ENCODE measurements around the gene LAMA3.

Gene LAMA3

DNA sequence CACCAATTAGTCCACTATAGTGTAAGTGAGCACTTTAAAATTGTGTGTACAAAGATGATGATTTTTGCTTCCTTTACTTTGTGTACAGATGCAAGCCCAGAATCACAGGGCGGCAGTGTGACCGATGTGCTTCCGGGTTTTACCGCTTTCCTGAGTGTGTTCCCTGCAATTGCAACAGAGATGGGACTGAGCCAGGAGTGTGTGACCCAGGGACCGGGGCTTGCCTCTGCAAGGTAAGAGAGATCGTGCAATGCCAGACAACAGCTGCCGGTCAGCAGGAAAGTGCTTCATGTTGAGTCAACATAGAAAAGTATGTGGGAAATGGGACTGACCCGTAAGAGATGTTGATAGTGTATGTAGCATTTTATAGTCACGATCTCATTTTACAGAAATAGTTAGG lies 168.5 kb downstream of the LAMA3 start:
- H3K9me3 Mint-ChIP-seq (ENCODE audit: low read depth), result no peaks in the 10 kb centered on the region
- no peak overlapping the region for H3K27ac Mint-ChIP-seq

DNA sequence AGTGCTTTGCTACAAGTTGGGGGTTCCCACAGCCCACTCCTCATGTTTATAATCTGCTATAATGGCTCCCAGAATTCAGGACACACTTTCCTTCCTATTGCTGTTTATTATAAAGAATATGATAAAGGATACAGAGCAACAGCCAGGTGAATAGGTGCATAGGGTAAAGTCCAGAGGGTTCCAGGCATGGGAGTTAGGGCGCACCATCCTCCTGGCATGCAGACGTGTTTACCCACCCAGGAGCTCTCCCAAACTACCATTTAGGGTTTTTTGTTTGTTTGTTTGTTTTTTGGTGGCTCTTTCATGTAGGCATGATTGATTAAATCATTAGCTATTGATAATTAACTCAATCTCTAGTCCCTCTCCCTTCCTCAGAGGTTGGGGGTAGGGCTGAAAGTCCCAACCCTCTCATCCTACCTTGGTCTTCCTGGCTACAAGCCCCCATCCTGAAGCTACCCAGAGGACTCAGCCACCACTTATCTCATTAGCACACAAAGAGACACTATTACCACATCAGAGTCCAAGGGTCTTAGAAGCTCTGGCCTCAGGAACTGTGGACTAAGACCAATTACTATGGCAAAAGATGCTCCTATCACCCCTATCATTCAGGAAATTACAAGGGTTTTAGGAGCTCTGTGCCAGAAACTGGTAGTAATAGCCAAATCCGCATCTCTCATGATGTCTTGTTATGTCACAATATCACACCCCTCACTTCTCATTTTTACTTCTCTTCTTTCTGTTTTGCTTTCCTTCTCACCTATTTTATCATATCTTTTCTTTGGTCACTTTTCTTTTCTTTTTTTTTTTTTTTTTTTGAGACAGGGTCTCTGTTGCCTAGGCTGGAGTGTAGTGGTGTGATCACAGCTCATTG lies 170.4 kb downstream of the LAMA3 start:
- Mint-ChIP-seq H3K36me3 (no peaks in the 10 kb centered on the region), H3K4me1 (ENCODE audit: low read depth) (peaks cover 25% of the 10 kb centered on the region), H3K27ac (no peak overlapping the region), H3K4me3 (no peak overlapping the region), H3K9me3 (ENCODE audit: low read depth) (peaks cover 3% of the 10 kb centered on the region), H3K27me3 (no peaks in the 10 kb centered on the region)

More for the DNA sequence above, 168.5 kb downstream of the LAMA3 start:
- Mint-ChIP-seq H3K36me3 (no peaks in the 10 kb centered on the region), H3K4me3 (no peak overlapping the region), H3K4me1 (ENCODE audit: low read depth) (peaks cover 14% of the 10 kb centered on the region), H3K27me3 (no peaks in the 10 kb centered on the region)

DNA sequence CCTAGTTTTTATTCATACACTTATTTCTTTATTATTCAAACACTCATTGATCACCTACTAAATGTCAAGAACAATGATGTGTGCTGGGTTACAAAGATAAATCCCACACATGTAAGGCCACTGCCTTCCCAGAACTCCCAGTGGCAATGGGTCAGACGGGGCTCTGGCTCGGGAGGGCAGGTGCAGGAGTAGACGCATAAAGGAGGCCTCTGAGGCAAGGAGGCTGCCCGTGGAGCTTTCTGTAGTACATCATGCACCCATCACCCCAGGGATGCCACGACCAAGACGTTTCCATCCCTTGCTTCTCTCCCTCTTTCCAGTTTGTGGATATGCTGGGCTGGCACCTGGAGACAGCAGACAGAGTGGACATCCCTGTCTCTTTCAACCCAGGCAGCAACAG lies 172.1 kb downstream of the LAMA3 start:
- no peaks in the 10 kb centered on the region for H3K27me3 Mint-ChIP-seq
- H3K9me3 Mint-ChIP-seq (ENCODE audit: low read depth), result peaks cover 3% of the 10 kb centered on the region
- no peaks in the 10 kb centered on the region for H3K36me3 Mint-ChIP-seq
- H3K27ac Mint-ChIP-seq, result no peak overlapping the region
- H3K4me1 Mint-ChIP-seq (ENCODE audit: low read depth), result peaks cover 41% of the 10 kb centered on the region
- no peak overlapping the region for H3K4me3 Mint-ChIP-seq

DNA sequence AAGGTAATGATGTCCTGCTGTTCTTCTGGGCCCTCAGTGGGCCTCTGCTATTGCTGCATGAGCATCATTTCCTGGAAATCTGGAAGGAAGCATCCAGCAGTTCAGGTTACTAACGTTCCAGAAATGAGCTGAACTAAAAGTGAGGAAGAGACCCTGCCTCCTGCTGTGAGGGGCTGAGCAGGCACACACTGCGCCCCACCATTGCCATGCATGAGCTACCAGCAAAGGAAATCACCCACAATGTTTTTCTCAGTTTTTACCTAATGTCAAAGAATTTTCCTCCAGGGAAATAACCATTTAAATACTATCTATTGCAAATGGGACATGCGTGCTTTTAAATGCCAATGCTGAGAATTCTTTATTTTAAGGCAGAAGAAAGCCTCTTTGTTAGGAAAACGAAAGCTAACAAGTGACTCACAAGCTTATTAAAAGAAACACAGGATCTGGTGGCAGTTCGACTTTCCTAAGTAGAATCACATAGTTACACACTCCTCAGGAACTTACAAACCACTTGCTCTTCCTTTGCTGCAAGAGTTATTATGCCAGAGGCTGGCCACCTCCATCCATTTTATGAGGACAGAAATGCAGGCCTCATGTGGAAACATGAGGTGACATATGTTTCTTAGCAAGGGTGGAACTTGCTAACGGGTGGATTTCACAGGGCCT lies 172.7 kb downstream of the LAMA3 start:
- H3K9me3 Mint-ChIP-seq (ENCODE audit: low read depth), result peaks cover 3% of the 10 kb centered on the region
- no peaks in the 10 kb centered on the region for H3K27me3 Mint-ChIP-seq
- H3K4me1 Mint-ChIP-seq (ENCODE audit: low read depth), result peaks cover 47% of the 10 kb centered on the region
- no peak overlapping the region for H3K4me3 Mint-ChIP-seq
- peak overlapping the region; percentile 70 for H3K27ac Mint-ChIP-seq
- H3K36me3 Mint-ChIP-seq, result no peaks in the 10 kb centered on the region

DNA sequence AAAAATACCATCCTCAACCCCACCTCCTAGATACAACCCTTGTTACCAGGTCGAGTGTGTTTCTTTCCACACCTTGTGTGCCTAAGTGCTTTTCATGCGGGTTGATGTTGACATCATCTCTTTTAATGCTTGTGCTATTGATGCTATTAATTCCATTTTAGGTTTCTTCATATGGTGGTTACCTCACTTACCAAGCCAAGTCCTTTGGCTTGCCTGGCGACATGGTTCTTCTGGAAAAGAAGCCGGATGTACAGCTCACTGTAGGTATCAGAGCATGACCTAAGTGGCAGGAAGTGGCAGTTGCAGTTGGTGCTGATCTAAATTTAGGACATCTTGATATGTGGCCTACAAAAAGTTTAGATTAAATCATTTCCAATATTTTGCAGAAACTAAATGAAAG lies 175.4 kb downstream of the LAMA3 start:
- H3K36me3 Mint-ChIP-seq, result no peaks in the 10 kb centered on the region
- peak overlapping the region; percentile 20 for H3K4me3 Mint-ChIP-seq
- H3K9me3 Mint-ChIP-seq (ENCODE audit: low read depth), result peaks cover 3% of the 10 kb centered on the region
- peak overlapping the region; percentile 89 for H3K27ac Mint-ChIP-seq
- H3K4me1 Mint-ChIP-seq (ENCODE audit: low read depth), result peaks cover 57% of the 10 kb centered on the region
- no peaks in the 10 kb centered on the region for H3K27me3 Mint-ChIP-seq

DNA sequence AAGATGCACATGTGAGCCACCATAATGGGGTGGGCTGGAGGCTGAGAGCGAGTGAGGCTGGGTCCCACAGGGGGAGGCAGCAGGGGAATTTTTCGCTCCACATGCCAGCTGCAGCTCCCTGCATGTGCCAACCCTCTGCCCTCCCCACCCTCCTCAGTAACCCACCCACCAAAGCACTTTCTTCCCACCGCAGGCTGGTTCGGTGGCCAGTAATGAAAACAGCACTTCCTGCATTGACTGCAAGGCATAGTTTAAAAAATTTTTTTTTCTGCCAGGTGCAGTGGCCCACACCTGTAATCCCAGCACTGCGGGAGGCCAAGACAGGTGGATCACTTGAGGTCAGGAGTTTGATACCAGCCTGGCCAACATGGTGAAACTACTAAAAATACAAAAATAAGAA lies 177.8 kb downstream of the LAMA3 start:
- H3K4me3 Mint-ChIP-seq, result no peak overlapping the region
- H3K36me3 Mint-ChIP-seq, result no peaks in the 10 kb centered on the region
- peaks cover 66% of the 10 kb centered on the region for H3K4me1 Mint-ChIP-seq (ENCODE audit: low read depth)
- H3K9me3 Mint-ChIP-seq (ENCODE audit: low read depth), result peaks cover 3% of the 10 kb centered on the region
- no peaks in the 10 kb centered on the region for H3K27me3 Mint-ChIP-seq
- H3K27ac Mint-ChIP-seq, result no peak overlapping the region

DNA sequence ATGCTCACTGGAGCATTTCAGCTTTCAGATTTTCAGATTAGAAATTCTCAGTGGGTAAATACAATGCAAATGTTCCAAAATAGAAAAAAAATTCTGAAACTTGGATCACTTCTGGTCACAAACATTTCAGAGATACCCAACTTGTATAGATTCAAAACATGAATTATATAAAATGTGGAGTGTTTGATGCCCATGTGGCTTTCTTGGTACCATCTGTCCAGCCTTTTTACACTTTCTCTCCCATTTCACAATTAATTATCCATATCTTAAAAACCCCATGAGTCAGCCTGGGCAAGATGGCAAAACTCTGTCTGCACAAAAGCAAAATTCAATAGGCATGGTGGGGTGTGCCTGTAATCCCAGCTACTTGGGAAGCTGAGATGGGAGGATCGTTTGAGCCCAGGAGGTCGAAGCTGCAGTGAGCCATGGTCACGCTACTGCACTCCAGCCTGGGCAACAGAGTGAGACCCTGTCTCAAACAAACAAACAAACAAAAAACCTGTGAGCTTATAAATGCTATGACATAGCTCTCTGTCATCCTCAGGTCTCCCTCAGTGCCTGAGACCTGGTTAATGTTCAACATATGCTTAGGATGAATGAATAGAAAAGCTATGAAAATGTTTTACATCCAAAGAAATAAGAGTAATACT lies 179.0 kb downstream of the LAMA3 start:
- Mint-ChIP-seq H3K4me3 (no peak overlapping the region), H3K4me1 (ENCODE audit: low read depth) (peaks cover 70% of the 10 kb centered on the region), H3K36me3 (no peaks in the 10 kb centered on the region), H3K27me3 (no peaks in the 10 kb centered on the region), H3K9me3 (ENCODE audit: low read depth) (peaks cover 3% of the 10 kb centered on the region), H3K27ac (no peak overlapping the region)

DNA sequence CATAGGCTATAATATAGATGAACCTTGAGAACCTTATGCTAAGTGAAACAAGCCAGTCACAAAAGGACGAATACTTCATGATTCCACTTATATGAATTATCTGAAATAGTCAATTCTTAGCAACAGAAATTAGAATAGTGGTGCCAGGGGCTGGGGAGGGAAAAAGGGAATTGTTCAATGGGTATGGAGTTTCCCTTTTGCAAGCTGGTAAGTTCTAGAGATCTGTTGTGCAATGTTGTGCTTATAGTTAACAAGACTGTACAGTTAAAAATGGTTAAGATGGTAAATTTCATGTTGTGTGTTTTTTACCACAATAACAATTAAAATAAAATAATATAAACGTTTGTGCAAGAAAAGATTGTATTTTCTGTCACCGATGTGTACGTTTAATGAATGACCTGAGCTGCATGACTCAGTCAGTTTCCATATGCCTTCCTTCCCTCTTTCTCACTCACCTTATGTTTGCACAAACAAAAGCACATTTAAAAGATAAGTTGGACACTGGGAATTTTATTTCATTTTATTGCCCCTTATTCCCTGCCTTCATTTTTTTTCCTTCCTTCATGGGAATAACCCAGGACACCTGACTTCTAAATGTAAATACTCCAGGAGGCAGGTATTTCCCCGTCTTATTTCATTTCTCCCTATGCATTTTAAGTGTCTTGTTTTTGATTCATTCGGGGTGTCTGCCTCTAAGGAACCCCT lies 181.6 kb downstream of the LAMA3 start:
- no peaks in the 10 kb centered on the region for H3K9me3 Mint-ChIP-seq (ENCODE audit: low read depth)

DNA sequence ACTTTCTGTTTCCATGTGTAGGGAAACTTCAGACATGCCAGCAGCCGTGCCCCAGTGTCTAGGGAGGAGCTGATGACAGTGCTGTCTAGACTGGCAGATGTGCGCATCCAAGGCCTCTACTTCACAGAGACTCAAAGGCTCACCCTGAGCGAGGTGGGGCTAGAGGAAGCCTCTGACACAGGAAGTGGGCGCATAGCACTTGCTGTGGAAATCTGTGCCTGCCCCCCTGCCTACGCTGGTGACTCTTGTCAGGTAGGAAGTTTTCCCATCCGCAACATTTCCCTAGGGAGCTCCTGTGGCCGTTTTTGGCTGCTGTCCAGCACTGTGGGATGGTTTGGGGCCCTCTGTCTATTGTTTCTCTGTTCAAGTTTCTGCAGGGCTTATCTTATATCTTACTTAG lies 182.2 kb downstream of the LAMA3 start:
- no peaks in the 10 kb centered on the region for H3K27me3 Mint-ChIP-seq
- H3K36me3 Mint-ChIP-seq, result no peaks in the 10 kb centered on the region
- peak overlapping the region; percentile 82 for H3K27ac Mint-ChIP-seq
- H3K9me3 Mint-ChIP-seq (ENCODE audit: low read depth), result no peaks in the 10 kb centered on the region
- H3K4me3 Mint-ChIP-seq, result peak overlapping the region; percentile 54
- peaks cover 52% of the 10 kb centered on the region for H3K4me1 Mint-ChIP-seq (ENCODE audit: low read depth)

More for the DNA sequence above, 181.6 kb downstream of the LAMA3 start:
- Mint-ChIP-seq H3K27ac (peak overlapping the region; percentile 82), H3K4me1 (ENCODE audit: low read depth) (peaks cover 58% of the 10 kb centered on the region), H3K27me3 (no peaks in the 10 kb centered on the region), H3K36me3 (no peaks in the 10 kb centered on the region), H3K4me3 (peak overlapping the region; percentile 54)

DNA sequence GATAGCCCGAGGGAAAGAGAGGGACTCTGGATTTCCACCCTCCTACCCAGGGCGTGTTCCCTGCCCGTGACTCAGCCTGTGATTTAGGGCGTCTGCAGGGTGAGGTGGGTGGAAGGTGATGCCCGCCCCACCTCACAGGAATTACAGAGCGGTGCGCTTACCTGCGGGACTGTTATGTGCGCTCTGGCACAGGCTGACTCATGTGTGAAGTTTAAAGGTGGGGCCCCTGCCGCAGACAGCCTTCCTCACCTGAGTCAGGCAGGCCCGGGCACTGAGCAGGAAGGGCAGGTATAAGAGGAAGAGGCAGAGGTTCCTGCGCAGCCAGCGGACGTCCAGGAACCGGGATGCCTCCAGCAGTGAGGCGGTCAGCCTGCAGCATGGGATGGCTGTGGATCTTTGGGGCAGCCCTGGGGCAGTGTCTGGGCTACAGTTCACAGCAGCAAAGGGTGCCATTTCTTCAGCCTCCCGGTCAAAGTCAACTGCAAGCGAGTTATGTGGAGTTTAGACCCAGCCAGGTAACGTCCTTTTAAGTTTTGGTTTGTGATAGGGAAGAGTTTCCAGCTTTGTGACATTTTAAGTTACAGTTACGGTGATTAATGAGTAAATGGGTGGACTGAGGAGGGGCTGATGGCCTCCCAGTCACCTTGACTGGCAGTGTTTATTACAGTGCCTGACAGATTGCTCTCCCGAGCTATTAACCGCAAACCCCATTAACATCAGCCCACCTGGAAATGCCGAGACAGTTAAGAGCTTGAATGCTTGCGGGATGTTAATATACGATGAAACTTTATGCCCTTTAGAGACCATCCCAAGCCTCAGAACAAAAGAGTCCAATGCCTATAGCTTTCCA lies 183.7 kb downstream of the LAMA3 start:
- Mint-ChIP-seq H3K4me3 (peak overlapping the region; percentile 56), H3K9me3 (ENCODE audit: low read depth) (no peaks in the 10 kb centered on the region), H3K27ac (no peak overlapping the region), H3K36me3 (no peaks in the 10 kb centered on the region), H3K4me1 (ENCODE audit: low read depth) (peaks cover 40% of the 10 kb centered on the region), H3K27me3 (no peaks in the 10 kb centered on the region)

DNA sequence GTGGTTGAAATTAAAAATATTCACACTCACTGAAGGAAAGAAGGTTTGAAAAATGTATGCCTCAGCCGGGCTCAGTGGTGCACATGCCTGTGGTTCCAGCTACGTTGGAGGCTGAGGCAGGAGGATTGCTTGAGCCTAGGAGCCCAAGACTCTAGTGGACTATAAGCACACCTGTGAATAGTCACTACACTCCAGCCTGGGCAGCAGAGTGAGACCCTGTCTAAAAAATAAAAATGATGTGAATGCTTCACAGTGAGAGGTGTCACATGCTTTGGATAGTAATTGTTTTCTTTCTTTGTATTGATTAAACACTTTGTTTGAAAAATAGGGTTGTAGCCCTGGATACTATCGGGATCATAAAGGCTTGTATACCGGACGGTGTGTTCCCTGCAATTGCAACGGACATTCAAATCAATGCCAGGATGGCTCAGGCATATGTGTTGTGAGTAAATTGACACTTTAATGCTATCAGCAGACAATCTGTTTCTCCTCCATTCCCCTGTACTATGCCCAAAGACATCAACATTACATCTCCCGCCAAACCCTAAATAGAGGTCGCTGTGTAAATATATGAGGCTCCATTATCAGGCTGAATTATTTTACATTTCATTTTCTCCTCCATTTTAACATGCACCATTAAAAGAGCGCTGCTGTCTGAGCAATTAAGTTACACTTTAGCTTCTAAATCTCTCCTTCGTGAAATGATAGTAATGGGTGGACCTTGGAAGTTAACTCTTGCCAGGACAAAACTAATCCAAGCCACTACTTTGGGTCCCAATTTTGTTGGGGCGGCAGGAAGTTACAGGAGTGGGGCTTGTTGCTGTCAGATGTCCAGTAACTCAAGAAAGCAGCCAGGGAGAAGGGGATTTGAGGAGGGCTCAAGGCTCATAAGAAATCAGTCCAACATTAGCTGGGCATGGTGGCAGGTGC lies 187.0 kb downstream of the LAMA3 start:
- Mint-ChIP-seq H3K4me3 (no peak overlapping the region), H3K36me3 (no peaks in the 10 kb centered on the region), H3K9me3 (ENCODE audit: low read depth) (no peaks in the 10 kb centered on the region), H3K27me3 (no peaks in the 10 kb centered on the region), H3K27ac (no peak overlapping the region), H3K4me1 (ENCODE audit: low read depth) (peaks cover 29% of the 10 kb centered on the region)

DNA sequence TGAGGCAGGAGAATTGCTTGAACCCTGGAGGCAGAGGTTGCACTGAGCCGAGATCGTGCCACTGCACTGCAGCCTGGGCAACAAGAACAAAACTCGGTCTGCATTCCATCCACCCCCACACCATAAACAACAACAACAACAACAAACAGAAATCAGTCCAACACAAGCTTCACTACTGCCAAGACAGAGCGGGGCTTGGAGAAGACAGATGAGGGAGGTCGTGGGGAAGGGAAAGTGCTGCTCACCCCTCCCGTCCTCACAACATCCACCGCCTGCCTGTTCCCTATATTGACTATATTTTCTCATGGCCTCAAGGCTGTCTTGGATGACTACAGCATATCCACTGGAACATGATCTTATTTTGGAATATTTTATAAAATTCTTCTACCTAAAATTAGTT lies 187.7 kb downstream of the LAMA3 start:
- peaks cover 23% of the 10 kb centered on the region for H3K4me1 Mint-ChIP-seq (ENCODE audit: low read depth)
- H3K36me3 Mint-ChIP-seq, result no peaks in the 10 kb centered on the region
- H3K4me3 Mint-ChIP-seq, result no peak overlapping the region
- H3K27ac Mint-ChIP-seq, result no peak overlapping the region
- H3K27me3 Mint-ChIP-seq, result no peaks in the 10 kb centered on the region
- no peaks in the 10 kb centered on the region for H3K9me3 Mint-ChIP-seq (ENCODE audit: low read depth)

DNA sequence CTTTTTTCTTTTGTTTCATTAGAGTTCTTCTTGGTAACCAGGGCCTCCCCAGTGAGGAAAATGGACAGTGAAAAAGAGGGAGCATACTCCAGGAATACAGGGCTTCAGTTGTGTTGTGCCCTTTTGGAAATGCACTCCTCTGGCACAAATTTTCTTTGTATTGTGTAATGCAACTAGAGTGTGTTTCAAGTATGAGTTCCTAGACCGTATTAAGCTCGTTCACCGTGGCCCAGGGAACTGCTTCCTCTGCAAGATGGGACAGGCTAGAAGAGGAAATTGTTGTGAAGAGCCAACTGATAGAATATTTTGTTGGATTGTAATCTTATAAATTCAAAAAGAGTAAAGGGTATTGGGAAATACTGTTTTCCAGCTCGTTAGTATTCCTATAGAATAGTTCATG lies 188.1 kb downstream of the LAMA3 start:
- Mint-ChIP-seq H3K4me3 (no peak overlapping the region), H3K36me3 (no peaks in the 10 kb centered on the region), H3K9me3 (ENCODE audit: low read depth) (no peaks in the 10 kb centered on the region), H3K4me1 (ENCODE audit: low read depth) (peaks cover 19% of the 10 kb centered on the region), H3K27ac (no peak overlapping the region), H3K27me3 (no peaks in the 10 kb centered on the region)
